Epithelial cell of esophagus (primary cell): ENCODE data around the gene ZBTB7A.

Source experiments
- DNase-seq: peaks from one replicate; pipeline ENCODE4 v3.0.0; 2010; ENCODE audit warnings: low read depth
- H3K4me3 ChIP-seq: 2 replicates; pipeline ENCODE4 v1.5.1; 2011; ENCODE audit warnings: mild to moderate bottlenecking, low read length, control low read depth
- TF ChIP-seq, protein P1 (sequence below): IDR thresholded peaks from 2 replicates; pipeline ENCODE4 v1.5.1; 2011; ENCODE audit warnings: low read depth, mild to moderate bottlenecking, low read length, control low read depth, inconsistent platforms; ENCODE audit not compliant: insufficient read depth; ENCODE audit errors: missing control alignments

ZBTB7A gene

DNA sequence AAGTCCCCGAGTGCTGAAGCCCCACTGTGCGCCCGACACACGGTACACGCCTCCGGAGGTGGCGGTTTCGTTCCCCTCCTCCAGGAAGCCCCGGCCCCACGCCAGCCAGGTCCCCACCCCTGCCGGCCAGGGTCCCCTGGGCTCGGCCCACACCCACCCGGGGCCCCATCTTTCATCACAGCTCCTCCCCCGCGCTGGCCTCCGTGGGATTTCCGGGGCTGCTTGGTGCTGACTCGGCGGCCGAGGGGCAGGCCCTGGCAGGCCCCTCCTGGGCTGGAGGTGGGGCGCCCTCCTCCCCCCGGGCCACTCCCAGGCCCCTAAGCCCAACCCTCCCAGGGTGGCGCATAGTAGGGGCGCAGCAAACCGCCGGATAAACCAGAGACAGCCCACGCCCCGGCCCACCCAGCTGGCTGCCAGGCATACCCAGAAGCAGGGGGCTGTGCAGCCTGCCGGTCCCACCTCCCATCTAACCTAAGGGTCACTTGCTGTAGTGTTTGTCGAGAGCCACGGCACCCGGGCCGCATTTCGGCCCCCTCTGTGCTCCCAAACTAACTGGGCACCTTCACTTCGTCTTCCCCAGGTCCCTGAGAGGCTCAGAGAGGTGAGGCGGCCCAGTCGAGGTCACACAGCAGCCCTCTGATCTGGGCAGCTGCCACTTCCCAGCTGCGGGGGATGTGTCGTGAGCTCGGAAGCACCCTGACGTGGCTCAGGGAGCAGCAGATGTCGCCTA lies 6.6 kb downstream of the ZBTB7A start:
- H3K4me3 ChIP-seq, result peak overlapping the region; percentile 32
- TF ChIP-seq, protein P1, sequence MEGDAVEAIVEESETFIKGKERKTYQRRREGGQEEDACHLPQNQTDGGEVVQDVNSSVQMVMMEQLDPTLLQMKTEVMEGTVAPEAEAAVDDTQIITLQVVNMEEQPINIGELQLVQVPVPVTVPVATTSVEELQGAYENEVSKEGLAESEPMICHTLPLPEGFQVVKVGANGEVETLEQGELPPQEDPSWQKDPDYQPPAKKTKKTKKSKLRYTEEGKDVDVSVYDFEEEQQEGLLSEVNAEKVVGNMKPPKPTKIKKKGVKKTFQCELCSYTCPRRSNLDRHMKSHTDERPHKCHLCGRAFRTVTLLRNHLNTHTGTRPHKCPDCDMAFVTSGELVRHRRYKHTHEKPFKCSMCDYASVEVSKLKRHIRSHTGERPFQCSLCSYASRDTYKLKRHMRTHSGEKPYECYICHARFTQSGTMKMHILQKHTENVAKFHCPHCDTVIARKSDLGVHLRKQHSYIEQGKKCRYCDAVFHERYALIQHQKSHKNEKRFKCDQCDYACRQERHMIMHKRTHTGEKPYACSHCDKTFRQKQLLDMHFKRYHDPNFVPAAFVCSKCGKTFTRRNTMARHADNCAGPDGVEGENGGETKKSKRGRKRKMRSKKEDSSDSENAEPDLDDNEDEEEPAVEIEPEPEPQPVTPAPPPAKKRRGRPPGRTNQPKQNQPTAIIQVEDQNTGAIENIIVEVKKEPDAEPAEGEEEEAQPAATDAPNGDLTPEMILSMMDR, result no peak
- DNase-seq, result peak; percentile 80

GRCh38 chr19:4059453-4059871 lies 7.2 kb downstream of the ZBTB7A start:
- peak overlapping the region; percentile 32 for H3K4me3 ChIP-seq
- TF ChIP-seq, protein P1, result no peak
- no peak for DNase-seq

GRCh38 chr19:4058693-4059452 lies 7.8 kb downstream of the ZBTB7A start:
- TF ChIP-seq, protein P1, result no peak
- H3K4me3 ChIP-seq, result peak overlapping the region; percentile 32
- no peak for DNase-seq

GRCh38 chr19:4057931-4058692 lies 8.6 kb downstream of the ZBTB7A start:
- TF ChIP-seq, protein P1, result peak; percentile 28
- peak; percentile 87 for DNase-seq
- H3K4me3 ChIP-seq, result peak overlapping the region; percentile 4

DNA sequence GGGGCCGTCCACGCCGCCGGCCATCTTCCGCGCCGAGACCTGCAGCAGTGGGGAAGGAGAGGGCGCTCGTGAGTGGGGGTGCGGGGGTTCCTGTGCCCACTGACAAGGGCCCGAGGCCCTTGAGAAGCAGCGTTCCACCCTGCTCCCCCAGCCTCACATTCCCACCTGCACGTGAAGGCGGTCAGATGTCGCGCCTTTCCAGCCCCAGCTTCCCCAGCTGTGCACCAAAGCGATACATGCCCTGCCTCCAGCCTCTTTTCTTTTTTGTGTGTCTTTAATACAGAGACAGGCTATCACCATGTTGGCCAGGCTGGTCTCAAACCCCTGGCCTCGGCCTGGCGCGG lies 11.5 kb downstream of the ZBTB7A start:
- no peak for DNase-seq
- TF ChIP-seq, protein P1, result no peak
- no peak overlapping the region for H3K4me3 ChIP-seq

- TF ChIP-seq, protein P1, result no peak
- DNase-seq, result no peak
- no peak overlapping the region for H3K4me3 ChIP-seq
These were observed 12.1 kb downstream of the ZBTB7A start for GRCh38 chr19:4054441-4055208.
